GM19193 (cell line): Measurements from ENCODE around the gene MEMO1.

Experiments used
- POLR2A ChIP-seq: IDR thresholded peaks from 4 replicates; pipeline ENCODE4 v1.6.1; 2011; ENCODE audit not compliant: insufficient read depth, insufficient read length; ENCODE audit errors: extremely low read depth

Gene MEMO1

DNA sequence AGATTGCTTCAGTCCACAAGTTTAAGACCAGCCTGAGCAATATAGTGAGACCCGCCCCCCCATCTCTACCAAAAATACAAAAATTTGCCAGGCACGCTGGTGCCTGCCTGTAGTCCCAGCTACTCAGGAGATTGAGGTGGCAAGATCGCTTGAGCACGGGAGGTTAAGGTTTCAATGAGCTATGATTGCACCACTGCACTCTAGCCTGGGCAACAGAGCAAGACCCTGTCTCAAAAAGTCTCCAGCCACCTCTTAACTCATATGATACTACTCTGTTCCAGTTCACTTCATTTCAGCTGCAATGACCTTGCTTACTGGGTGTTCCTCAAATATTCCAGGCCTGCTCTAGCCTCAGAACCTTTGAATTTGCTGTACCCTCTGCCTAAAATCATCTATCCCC is 11.4 kb downstream of the MEMO1 start:
- TF ChIP-seq POLR2A: no peak

DNA sequence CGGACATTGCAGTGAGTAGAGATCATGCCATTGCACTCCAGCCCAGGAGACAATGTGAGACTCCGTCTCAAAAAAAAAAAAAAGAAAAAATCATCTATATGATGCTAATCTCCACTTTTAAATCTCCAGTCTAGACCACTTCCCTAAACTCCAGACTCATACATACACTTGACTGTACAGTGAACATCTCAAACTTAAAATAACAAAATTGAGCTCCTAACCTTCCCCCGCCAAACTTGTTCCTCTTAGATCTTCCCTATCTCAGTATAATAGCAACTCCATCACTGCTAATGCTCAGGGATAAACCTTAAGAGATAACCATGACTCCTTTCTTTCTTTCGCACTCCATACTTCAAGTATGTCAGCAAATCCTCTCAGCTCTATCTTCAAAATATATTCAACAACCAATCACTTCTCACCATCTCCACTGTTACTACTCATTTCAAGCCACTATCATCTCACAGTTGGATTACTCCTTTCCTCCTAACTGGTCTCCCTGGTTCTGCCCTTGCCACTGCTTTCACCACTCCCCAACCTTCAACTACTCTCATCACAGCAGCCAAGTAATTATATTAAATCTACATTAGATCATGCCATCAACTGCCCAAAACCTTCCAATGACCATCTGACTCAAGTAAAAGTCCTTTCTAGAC is 12.0 kb downstream of the MEMO1 start:
- TF ChIP-seq POLR2A: no peak

DNA sequence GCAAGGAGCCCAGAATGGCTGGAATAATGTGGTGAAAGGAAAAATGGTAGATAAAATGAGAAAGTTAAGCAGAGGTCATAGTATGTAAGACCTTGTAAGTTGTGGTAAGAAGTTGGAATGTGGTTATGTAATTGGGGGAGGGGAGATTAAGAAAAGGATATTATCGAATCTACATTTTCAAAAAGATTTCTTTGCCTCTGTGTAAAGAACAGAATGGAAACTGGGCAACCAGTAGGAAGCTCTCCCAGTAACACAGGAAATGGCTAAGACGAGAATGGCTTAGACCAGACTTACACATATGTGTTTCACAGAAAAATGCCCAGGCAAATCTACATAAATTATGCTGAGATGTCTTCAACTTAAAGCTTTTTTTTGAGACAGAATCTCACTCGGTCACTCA is 13.2 kb downstream of the MEMO1 start:
- TF ChIP-seq POLR2A: no peak

DNA sequence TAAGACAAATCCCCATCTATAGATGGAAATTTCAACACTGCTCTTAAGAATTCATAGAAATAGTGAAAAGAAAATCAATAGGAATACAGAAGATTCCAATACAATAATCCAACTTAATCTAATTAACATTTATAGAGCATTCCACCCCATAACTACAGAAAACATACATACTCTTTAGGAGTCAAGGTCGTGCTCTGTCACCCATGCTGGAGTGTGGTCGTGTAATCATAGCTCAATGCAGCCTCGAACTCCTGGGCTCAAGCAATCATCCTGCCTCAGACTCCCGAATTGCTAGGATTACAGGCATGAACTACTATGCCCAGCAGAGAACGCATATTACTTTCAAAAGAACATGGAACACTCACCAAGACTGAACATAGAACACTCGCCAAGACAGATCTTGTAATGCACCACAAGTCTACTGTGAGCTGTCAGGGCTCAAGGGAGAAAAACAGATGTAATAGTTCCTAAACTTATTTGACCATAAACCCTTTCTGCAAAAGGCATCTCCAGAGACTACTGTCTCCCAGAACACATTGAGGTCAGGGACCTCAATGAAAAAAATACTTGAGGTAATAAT is 14.1 kb downstream of the MEMO1 start:
- TF ChIP-seq POLR2A: no peak

DNA sequence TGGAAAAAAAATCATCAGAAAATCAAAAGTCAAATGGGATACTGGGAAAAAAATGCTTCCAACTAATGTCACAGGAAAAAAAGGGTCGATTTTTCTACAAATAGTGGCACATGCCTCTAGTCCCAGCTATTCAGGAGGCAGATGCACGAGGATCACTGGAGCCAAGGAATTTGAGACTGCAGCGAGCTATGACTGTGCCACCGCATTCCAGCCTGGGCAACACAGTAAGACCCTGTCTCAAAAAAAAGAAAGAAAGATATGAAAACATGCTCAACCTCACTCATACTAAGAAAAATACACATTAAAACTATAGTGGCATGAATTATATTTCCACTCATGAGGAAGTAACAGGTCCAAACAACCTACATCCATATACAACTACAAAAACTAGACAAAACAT is 17.9 kb downstream of the MEMO1 start:
- TF ChIP-seq POLR2A: no peak

DNA sequence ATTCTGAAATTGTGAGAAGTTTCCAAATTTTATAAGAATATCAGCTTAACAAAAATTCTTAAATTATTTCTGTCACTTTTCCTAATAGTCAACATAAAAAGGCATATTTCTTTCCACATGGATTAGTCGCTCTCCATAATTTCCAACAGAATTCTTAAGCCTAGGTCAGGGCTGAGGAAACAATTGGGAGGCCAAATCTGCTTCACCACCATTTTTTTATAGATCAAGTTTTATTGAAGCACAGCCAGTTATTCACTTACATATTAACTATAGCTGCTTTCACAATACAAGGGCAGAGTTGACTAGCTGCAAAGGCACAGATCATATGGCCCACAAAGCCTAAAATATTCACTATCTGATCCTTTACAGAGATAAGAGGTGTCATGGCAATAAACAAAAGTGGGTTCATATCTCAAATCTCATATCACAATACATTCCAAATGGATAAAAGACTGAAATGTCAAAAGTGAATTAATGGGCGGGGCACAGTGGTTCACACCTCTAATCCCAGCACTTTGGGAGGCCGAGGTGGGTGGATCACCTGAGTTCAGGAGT is 18.7 kb downstream of the MEMO1 start:
- no peak for TF ChIP-seq POLR2A

DNA sequence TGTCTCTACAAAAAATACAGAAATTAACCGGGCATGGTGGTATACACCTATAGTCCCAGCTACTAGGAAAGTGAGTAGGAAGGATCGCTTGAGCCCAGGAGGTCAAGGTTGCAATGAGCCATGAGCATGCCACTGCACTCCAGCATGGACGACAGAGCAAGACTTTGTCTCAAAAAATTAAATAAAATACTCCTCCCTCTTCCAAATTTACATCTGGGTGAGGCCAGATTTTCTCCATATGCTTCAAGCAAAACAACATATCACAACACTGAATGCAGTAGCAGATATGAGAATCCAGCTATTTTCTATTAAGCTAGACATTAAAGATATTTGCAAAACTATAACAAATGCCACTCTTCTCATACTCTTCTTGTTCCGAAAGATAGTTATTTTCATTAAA is 20.9 kb downstream of the MEMO1 start:
- no peak for TF ChIP-seq POLR2A

DNA sequence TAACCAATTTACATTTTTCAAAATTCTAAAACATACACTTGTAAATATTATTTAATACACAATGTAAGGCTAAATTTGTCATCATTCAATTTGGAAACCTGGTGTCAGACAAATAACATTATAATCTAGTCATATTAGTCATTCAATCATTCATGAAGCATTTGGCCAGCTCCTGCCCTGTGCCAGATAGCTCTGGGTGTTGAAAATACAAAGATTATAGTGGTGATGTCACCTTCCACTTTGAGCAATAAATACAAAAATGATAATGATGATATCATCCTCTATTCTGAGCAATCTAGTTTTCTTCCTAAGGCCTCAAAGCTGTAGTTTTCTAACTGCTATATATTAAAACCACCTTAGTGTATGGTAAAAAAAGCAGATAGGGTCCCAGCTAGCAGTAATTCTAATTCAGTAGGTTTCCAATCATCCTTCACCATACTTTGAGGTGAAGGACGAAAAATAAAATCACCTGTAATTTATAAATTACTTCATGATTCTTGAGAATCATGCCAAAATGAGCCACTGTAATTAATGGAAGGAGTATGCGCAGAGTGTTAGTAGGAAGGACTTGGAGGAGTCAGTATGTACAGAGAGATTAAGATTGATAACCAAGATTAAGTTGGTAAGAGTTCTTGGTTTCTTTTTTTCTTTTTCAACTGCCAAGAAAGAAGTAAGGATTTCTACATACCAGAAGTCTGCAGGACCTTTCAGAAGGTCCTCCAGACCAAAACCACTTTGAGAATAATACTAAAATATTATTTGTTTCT is 23.2 kb downstream of the MEMO1 start:
- TF ChIP-seq POLR2A: no peak

DNA sequence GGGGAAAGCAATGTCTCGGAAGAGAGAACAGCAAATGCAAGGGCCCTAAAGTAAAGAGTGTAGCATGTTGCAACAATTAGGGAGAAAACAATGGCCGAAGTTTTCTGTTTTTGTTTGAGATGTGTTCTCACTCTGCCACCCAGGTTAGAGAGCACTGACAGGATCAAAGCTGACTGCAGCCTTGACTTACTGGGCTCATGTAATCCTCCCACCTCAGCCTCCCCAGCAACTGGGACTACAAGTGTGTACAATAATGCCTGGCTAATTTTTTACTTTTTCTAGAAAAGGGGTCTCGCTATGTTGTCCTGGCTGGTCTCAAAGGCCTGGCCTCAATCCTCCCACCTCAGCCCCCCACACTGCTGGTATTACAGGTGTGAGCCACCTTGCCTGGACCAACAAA is 23.9 kb downstream of the MEMO1 start:
- no peak for TF ChIP-seq POLR2A

DNA sequence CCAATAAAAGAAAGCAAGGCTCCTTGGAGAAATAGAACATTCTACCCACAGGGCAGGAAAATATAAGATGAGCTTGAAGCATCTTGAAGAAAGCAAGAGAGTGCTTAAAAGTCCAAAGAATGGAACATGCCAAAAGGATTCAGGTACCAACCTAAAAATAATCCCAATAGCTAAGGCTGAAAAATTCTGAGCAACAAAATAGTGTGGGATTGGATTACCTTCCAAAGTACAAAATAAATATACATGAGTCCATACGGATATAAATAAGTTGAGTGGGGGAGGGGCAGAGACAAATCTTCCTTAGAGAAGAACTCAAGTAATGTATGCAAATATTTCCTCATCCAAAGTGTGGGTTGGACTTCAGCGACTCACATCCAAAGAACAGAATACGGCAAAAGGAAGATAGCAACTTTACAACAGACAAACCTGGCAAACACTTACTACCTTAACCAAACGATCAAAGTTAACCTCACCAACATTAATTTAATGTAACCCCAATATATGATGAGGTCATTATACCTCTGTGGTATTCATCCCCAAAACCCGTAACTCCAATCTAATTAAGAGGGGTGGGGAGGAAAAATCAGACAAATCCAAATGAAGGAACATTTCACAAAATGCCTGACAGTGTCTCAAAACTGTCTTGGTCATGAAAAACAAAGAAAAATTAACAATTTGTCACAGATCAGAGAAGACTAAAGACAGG is 26.9 kb downstream of the MEMO1 start:
- TF ChIP-seq POLR2A: no peak

DNA sequence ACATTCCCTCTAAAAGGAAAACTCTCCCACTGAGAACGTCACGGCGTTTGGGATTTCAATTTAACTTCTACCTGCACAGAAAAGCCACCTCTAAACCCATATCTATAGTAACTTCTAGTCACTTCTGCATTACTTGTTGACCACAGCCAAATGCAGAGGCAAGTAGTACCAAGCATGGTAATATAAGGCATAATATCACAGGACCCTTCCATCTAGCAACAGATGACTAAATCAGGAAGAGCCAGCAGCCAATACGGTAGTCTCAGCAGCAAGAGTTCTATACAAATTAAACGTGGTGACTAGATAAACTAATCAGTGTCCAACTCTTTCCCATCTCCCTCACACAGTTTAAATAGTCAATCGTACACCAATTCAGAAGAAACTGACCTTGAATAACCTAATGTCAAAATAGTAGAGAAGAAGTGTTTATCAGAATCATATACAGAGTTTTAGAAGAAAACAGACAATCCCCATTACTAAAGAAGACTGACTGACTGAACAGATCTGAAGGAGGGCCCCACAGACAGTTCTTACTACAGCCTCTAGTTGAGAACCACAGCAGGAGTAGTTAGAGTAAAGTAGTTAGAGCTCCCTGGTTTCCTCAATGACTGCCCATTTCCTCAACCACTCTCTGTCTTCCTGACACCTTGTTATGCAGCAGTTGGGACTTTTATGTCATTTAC is 30.0 kb downstream of the MEMO1 start:
- no peak for TF ChIP-seq POLR2A

DNA sequence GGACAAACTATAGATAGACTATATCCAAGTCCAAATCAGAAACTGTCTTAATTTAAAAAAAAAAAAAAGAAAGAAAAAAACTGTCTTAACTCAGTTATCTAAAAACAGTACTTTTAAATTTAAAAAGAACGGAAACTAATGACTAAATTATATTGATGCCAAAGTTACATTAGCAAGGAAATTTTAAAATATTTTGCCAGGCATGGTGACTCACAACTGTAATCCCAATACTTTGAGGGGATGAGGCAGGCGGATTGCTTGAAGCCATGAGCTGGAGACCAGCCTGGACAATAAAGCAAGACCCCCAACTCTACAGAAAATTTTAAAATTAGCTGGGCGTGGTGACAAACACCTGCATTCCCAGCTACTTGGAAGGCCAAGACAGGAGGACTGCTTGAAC is 30.9 kb downstream of the MEMO1 start:
- no peak for TF ChIP-seq POLR2A

DNA sequence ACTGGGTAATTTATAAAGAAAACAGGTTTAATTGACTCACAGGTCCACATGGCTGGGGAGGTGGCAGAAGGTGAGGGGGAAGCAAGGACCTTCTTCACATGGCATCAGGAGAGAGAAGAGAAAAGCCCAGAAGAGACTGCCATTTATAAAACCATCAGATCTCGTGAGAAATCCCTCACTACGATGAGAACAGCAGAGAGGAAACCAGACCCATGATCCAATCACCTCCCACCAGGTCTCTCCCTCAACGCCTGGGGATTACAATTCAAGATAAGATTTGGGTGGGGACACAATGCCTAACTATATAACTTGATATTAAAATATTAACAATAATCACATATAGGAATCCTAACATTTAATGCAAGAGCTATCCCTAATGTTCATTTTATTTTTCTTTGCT is 31.8 kb downstream of the MEMO1 start:
- TF ChIP-seq POLR2A: no peak

DNA sequence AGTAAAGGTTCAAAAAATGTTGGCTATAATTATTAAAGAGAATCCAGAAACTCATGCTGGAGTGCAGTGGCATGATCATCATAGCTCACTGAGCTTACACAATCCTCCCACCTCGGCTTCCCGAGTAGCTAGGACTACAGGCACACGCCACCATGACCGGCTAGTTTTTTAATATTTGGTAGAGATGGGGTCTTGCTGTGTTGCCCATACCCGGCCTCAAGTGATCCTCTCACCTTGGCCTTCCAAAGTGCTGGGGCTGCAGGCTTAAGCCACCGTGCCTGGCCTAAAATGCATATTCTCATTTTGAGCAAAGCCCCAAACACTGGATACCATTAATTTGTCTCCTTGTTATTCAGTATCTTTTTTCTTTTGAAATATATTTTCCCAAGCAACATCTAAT is 32.4 kb downstream of the MEMO1 start:
- no peak for TF ChIP-seq POLR2A

DNA sequence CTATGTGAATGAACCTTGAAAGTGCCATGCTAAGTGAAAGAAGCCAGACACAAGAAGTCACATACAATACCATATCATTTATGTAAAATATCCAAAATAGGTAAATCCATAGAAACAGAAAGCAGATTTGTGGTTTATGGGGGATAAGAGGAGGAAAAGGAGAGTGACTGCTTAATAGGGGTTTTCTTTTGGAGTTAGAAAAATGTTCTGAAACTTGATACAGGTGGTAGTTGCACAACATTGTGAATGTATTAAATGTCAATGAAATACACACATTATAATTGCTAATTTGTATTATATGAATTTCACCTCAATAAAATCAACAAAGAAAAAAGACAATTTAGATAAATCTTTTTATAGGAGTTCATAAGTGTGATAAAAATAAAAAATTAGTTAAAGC is 37.1 kb downstream of the MEMO1 start:
- no peak for TF ChIP-seq POLR2A
